PFSK-1 (cell line): ENCODE measurements around the gene FAM83E.

ENCODE experiments used
- FOXP2 ChIP-seq: optimal IDR thresholded peaks from 2 replicates; pipeline ENCODE3; 2011; ENCODE audit warnings: borderline replicate concordance, control low read depth, inconsistent platforms; ENCODE audit not compliant: insufficient read depth; ENCODE audit errors: extremely low read length, extremely low read depth
- POLR2AphosphoS5 ChIP-seq: IDR thresholded peaks from 2 replicates; pipeline ENCODE4 v1.6.1; 2012; ENCODE audit warnings: low read depth, mild to moderate bottlenecking, control low read depth, low read length, moderate library complexity
- SIN3A ChIP-seq: IDR thresholded peaks from 2 replicates; pipeline ENCODE4 v1.6.1; 2012; ENCODE audit warnings: mild to moderate bottlenecking, low read length, moderate library complexity, borderline replicate concordance; ENCODE audit not compliant: insufficient read depth
- TF ChIP-seq, protein P1 (sequence below), 2 experiments: IDR thresholded peaks; 2 replicates each; pipeline versions ENCODE4 v1.6.1 to v1.8.0; 2011 to 2012; ENCODE audit warnings: low read depth in 2 of 2, low read length in 2 of 2, control low read depth in 1 of 2, inconsistent platforms in 1 of 2, mild to moderate bottlenecking in 1 of 2, moderate library complexity in 1 of 2; ENCODE audit not compliant: insufficient read depth in 1 of 2

- TF ChIP-seq SIN3A (no peak), POLR2AphosphoS5 (no peak), FOXP2 (no peak)
- TF ChIP-seq, protein P1, sequence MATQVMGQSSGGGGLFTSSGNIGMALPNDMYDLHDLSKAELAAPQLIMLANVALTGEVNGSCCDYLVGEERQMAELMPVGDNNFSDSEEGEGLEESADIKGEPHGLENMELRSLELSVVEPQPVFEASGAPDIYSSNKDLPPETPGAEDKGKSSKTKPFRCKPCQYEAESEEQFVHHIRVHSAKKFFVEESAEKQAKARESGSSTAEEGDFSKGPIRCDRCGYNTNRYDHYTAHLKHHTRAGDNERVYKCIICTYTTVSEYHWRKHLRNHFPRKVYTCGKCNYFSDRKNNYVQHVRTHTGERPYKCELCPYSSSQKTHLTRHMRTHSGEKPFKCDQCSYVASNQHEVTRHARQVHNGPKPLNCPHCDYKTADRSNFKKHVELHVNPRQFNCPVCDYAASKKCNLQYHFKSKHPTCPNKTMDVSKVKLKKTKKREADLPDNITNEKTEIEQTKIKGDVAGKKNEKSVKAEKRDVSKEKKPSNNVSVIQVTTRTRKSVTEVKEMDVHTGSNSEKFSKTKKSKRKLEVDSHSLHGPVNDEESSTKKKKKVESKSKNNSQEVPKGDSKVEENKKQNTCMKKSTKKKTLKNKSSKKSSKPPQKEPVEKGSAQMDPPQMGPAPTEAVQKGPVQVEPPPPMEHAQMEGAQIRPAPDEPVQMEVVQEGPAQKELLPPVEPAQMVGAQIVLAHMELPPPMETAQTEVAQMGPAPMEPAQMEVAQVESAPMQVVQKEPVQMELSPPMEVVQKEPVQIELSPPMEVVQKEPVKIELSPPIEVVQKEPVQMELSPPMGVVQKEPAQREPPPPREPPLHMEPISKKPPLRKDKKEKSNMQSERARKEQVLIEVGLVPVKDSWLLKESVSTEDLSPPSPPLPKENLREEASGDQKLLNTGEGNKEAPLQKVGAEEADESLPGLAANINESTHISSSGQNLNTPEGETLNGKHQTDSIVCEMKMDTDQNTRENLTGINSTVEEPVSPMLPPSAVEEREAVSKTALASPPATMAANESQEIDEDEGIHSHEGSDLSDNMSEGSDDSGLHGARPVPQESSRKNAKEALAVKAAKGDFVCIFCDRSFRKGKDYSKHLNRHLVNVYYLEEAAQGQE (IDR thresholded peaks at IDR 0.05; ENCODE audit: insufficient read depth in 1 of 2, low read depth in 2 of 2, low read length in 2 of 2): no peak
Observed at GRCh38 chr19:48663667-48664066, 48.8 kb upstream of the FAM83E start.
